ENCODE results near the gene WTIP. TPM values are rescaled to one million over a fixed set of nuclear protein-coding genes. Genes with fewer than 3 reads are reported as not detected.

WTIP gene
- total RNA-seq, 4 donors from 2014 or later = 1.6 to 8.1 (median 2.9) TPM

- Histone ChIP-seq H3K4me1 (peaks cover 3 to 9% of the 10 kb centered on the region in 2 donors), H3K27ac (no peak overlapping the region), H3K36me3 (no peaks in the 10 kb centered on the region), H3K9me3 (no peaks in the 10 kb centered on the region), H3K4me3 (no peak overlapping the region), H3K27me3 (no peaks in the 10 kb centered on the region)
- no peak for DNase-seq
- in situ Hi-C loops (cut with MboI; ENCODE audit: low sequenced_read_pairs in 4 of 4) (loop anchor here in 2 of 4 donors (10.0 to 25.0 kb wide), 2 partner anchors 210 to 212 kb away; no protein-coding TSS in a partner anchor), intact Hi-C loops (cut with DNase I; ENCODE audit: low total_unique reads) (loop anchor here (5.0 kb wide), 1 partner anchor 35 kb away; no protein-coding TSS in a partner anchor)
- ATAC-seq = no peak
- no peak for TF ChIP-seq POLR2A (IDR thresholded peaks at IDR 0.05)
- TF ChIP-seq CTCF (IDR thresholded peaks at IDR 0.05 in 4 of 5, conservative IDR thresholded peaks at IDR 0.05 in 1 of 5) = no peak
Measured at GRCh38 chr19:34502582-34503411, 21.2 kb downstream of the WTIP start.

GRCh38 chr19:34503531-34504272 is 22.1 kb downstream of the WTIP start:
- in situ Hi-C loops (cut with MboI; ENCODE audit: low sequenced_read_pairs in 4 of 4) = loop anchor here in 2 of 4 donors (10.0 to 25.0 kb wide), 2 partner anchors 209 to 211 kb away; no protein-coding TSS in a partner anchor
- Histone ChIP-seq H3K9me3 (no peaks in the 10 kb centered on the region), H3K27ac (no peak overlapping the region), H3K27me3 (no peaks in the 10 kb centered on the region), H3K4me1 (peaks cover 3 to 9% of the 10 kb centered on the region in 2 donors), H3K36me3 (no peaks in the 10 kb centered on the region), H3K4me3 (no peak overlapping the region)
- ATAC-seq (no peak), DNase-seq (no peak)
- no peak for TF ChIP-seq CTCF (IDR thresholded peaks at IDR 0.05 in 4 of 5, conservative IDR thresholded peaks at IDR 0.05 in 1 of 5)
- TF ChIP-seq POLR2A (IDR thresholded peaks at IDR 0.05) = no peak
- intact Hi-C loops (cut with DNase I; ENCODE audit: low total_unique reads) = loop anchor here (5.0 kb wide), 1 partner anchor 36 kb away; no protein-coding TSS in a partner anchor

- H3K9me3 ChIP-seq = no peaks in the 10 kb centered on the region
- no peak overlapping the region for H3K27ac ChIP-seq
- no peak for DNase-seq
- no peaks in the 10 kb centered on the region for H3K27me3 ChIP-seq
- TF ChIP-seq CTCF (IDR thresholded peaks at IDR 0.05 in 4 of 5, conservative IDR thresholded peaks at IDR 0.05 in 1 of 5) = no peak
- TF ChIP-seq POLR2A (IDR thresholded peaks at IDR 0.05) = no peak
- H3K4me1 ChIP-seq = peaks cover 3 to 9% of the 10 kb centered on the region in 2 donors
- ATAC-seq = no peak
- no peaks in the 10 kb centered on the region for H3K36me3 ChIP-seq
- in situ Hi-C loops (cut with MboI; ENCODE audit: low sequenced_read_pairs in 4 of 4) (loop anchor here in 2 of 4 donors (10.0 to 25.0 kb wide), 2 partner anchors 208 to 210 kb away; no protein-coding TSS in a partner anchor), intact Hi-C loops (cut with DNase I; ENCODE audit: low total_unique reads) (loop anchor here (5.0 kb wide), 1 partner anchor 37 kb away; no protein-coding TSS in a partner anchor)
- no peak overlapping the region for H3K4me3 ChIP-seq
Measured at GRCh38 chr19:34504273-34504808, 22.8 kb downstream of the WTIP start.

GRCh38 chr19:34504809-34505291 is 23.3 kb downstream of the WTIP start:
- peaks cover 3 to 9% of the 10 kb centered on the region in 2 donors for H3K4me1 ChIP-seq
- TF ChIP-seq CTCF (IDR thresholded peaks at IDR 0.05 in 4 of 5, conservative IDR thresholded peaks at IDR 0.05 in 1 of 5) (no peak), POLR2A (IDR thresholded peaks at IDR 0.05) (no peak)
- no peaks in the 10 kb centered on the region for H3K9me3 ChIP-seq
- intact Hi-C loops (cut with DNase I; ENCODE audit: low total_unique reads) (loop anchor here (5.0 kb wide), 1 partner anchor 38 kb away; no protein-coding TSS in a partner anchor), in situ Hi-C loops (cut with MboI; ENCODE audit: low sequenced_read_pairs in 4 of 4) (loop anchor here in 2 of 4 donors (10.0 to 25.0 kb wide), 2 partner anchors 207 to 210 kb away; no protein-coding TSS in a partner anchor)
- no peak overlapping the region for H3K27ac ChIP-seq
- H3K27me3 ChIP-seq = no peaks in the 10 kb centered on the region
- no peaks in the 10 kb centered on the region for H3K36me3 ChIP-seq
- ATAC-seq = no peak
- H3K4me3 ChIP-seq = no peak overlapping the region
- DNase-seq = no peak

Measured in gastrocnemius medialis (tissue), 4 donors.